Measurements from ENCODE around the gene IFT88.
A peak's percentile ranks its signal among the peaks of the same experiment; 100 is the strongest.

Gene IFT88

DNA sequence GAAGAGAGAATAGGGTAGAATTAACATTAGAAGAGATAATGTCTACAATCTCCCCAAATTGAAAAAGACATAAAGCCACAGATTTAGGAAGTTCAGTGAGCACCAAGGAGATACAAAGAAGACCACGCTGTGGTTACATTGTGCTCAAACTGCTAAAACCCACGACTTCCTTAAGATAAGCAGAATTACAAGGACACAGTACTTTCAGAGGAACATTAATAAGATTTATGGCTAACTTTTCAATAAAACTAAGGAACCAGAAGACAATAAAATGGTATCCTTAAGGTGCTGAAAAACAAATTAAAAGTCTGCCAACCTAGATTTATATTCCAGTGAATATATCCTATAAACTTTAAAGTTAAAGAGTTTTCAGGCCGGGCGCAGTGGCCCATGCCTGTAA is 129.1 kb downstream of the IFT88 start:
- Histone ChIP-seq H3K9ac (no peak overlapping the region), H3K4me2 (peak overlapping the region; percentile 4; the same call in 1 of the 2 replicates), H3K27me3 (no peaks in the 10 kb centered on the region), H3K36me3 (no peaks in the 10 kb centered on the region), H3K4me3 (no peak overlapping the region), H3K27ac (no peak overlapping the region), H4K20me1 (no peaks in the 10 kb centered on the region), H3K9me3 (no peaks in the 10 kb centered on the region), H3K4me1 (peaks cover 13% of the 10 kb centered on the region)
- TF ChIP-seq Cebpa-rat (IDR thresholded peaks at IDR 0.05) = no peak

DNA sequence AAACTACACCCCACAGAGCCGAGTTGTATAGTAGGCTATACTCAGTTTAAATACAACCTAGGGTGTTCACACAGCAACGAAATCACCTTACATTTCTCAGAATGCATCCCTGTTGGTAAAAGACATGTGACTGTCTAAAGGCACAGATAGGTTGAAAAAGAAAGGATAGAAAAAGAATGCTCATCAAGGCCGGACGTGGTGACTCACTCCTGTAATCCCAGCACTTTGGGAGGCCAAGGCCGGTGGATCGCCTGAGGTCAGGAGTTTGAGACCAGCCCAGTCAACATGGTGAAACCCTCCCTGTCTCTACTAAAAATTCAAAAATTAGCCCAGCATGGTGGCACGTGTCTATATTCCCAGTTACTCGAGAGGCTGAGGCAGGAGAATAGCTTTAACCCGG is 132.8 kb downstream of the IFT88 start:
- no peaks in the 10 kb centered on the region for H3K9me3 ChIP-seq
- no peak overlapping the region for H3K4me3 ChIP-seq
- peaks cover 30% of the 10 kb centered on the region for H3K4me1 ChIP-seq
- no peak overlapping the region for H3K27ac ChIP-seq
- H3K36me3 ChIP-seq = no peaks in the 10 kb centered on the region
- no peaks in the 10 kb centered on the region for H4K20me1 ChIP-seq
- H3K9ac ChIP-seq = no peak overlapping the region
- no peak for TF ChIP-seq Cebpa-rat (IDR thresholded peaks at IDR 0.05)
- no peak overlapping the region for H3K4me2 ChIP-seq
- H3K27me3 ChIP-seq = no peaks in the 10 kb centered on the region

DNA sequence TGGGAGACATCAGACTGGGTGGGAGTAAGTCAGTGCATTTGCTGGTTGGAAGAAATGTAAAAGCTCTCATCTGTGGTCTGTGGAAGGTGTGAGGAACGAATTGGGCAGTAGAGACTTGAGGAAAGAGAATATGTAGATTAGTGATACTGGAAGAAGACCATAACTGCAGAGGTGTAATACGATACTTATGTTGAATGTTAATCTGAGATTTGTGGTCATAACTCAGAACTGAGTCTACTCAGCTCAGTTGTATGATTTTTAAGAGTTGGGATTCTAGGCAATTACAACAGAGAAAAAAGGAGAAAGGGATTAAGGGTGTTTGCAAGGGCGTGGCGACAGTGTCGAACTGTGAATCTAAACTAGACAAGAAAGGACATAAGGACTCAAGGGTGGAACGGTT is 133.3 kb downstream of the IFT88 start:
- Histone ChIP-seq H3K9ac (no peak overlapping the region), H3K4me2 (no peak overlapping the region), H3K36me3 (no peaks in the 10 kb centered on the region), H4K20me1 (no peaks in the 10 kb centered on the region), H3K27ac (no peak overlapping the region), H3K4me1 (peaks cover 30% of the 10 kb centered on the region), H3K9me3 (no peaks in the 10 kb centered on the region), H3K27me3 (no peaks in the 10 kb centered on the region), H3K4me3 (no peak overlapping the region)
- TF ChIP-seq Cebpa-rat (IDR thresholded peaks at IDR 0.05) = no peak

DNA sequence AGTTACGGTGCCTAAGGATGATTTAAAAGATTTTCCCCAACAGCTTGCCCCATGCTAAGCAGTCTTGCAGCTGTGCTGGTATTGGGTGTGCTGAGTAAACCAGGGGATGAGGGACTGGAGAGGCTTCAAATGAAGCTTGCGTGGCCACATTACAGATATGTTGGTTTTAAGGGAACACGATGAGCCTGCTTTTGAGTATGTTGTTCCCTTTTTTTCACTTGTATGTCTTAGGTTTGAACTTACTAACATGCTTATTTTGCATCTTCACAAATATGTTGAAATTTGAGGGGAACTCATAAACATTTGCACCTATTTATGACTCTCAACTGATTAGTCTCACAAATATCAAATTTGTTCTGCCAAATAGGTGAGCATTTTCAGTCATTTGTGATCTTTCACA is 134.5 kb downstream of the IFT88 start:
- H3K36me3 ChIP-seq = no peaks in the 10 kb centered on the region
- H3K27ac ChIP-seq = no peak overlapping the region
- no peak overlapping the region for H3K4me3 ChIP-seq
- peak overlapping the region; percentile 83 for H3K4me2 ChIP-seq
- TF ChIP-seq Cebpa-rat (IDR thresholded peaks at IDR 0.05) = no peak
- no peak overlapping the region for H3K9ac ChIP-seq
- H4K20me1 ChIP-seq = no peaks in the 10 kb centered on the region
- peaks cover 18% of the 10 kb centered on the region for H3K4me1 ChIP-seq
- H3K9me3 ChIP-seq = no peaks in the 10 kb centered on the region
- no peaks in the 10 kb centered on the region for H3K27me3 ChIP-seq

DNA sequence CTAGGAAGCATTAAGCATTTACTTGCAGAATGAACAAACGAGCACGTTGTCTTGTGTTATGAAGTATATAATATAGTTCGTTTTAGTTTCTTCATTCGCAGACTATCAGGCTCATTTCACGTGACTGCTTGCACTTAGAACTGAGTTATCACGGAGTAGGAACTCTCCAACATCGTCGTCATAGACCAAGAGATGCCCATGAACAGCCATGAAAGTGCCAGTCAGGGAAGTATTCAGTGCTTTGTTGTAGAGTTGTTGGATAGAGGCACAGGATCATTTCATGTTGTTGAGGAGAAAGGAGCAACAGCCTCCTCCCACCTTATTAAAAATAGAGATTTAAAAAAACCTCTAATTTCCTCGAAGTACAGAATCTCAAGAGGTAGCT is 135.6 kb downstream of the IFT88 start:
- Histone ChIP-seq H3K9ac (peak overlapping the region; percentile 82), H3K4me2 (peak overlapping the region; percentile 83), H3K27me3 (no peaks in the 10 kb centered on the region), H3K27ac (peak overlapping the region; percentile 81), H3K9me3 (no peaks in the 10 kb centered on the region), H3K4me3 (peak overlapping the region; percentile 81), H3K36me3 (no peaks in the 10 kb centered on the region), H4K20me1 (no peaks in the 10 kb centered on the region), H3K4me1 (peaks cover 17% of the 10 kb centered on the region)
- no peak for TF ChIP-seq Cebpa-rat (IDR thresholded peaks at IDR 0.05)

GRCh38 chr13:20702915-20703779 is 136.2 kb downstream of the IFT88 start, which contains the start of gene IL17D:
IL17D (plus strand) TSS chr13:20703699; CDS start chr13:20704002, 303 bp downstream.
- Histone ChIP-seq H3K4me2 (peak within 1 kb of the TSS; percentile 83), H3K27me3 (no peaks in the 10 kb centered on the region), H3K9ac (peak within 1 kb of the TSS; percentile 82), H3K27ac (peak within 1 kb of the TSS; percentile 81), H3K4me3 (peak within 1 kb of the TSS; percentile 81), H4K20me1 (no peaks in the 10 kb centered on the region), H3K4me1 (peaks cover 17% of the 10 kb centered on the region), H3K9me3 (no peaks in the 10 kb centered on the region), H3K36me3 (no peaks in the 10 kb centered on the region)
- TF ChIP-seq Cebpa-rat (IDR thresholded peaks at IDR 0.05) = no peak

DNA sequence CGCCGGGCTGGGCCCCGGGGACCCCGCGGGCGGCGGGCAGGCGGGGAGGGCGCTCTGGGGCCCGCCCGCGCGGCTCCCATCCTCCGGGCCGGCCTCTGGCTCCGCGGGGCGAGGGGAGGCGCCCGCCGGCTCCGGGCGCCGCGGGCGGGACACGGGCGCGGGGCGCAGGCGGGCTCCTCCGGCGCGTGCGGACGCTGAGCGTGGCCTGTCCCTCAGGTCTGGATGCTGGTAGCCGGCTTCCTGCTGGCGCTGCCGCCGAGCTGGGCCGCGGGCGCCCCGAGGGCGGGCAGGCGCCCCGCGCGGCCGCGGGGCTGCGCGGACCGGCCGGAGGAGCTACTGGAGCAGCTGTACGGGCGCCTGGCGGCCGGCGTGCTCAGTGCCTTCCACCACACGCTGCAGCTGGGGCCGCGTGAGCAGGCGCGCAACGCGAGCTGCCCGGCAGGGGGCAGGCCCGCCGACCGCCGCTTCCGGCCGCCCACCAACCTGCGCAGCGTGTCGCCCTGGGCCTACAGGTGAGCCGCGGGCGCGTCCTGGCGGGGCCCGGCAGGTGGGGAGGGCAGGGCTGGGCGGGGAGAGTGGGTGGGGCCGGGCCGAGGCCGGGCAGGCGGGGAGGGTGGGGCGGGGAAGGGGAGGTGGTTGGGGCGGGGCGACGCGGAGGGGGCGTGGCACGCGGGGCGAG is 137.0 kb downstream of the IFT88 start:
- Histone ChIP-seq H3K4me1 (peaks cover 17% of the 10 kb centered on the region), H3K4me3 (peak overlapping the region; percentile 81), H3K27ac (peak overlapping the region; percentile 81), H3K27me3 (no peaks in the 10 kb centered on the region), H3K36me3 (no peaks in the 10 kb centered on the region), H3K4me2 (peak overlapping the region; percentile 83), H4K20me1 (no peaks in the 10 kb centered on the region), H3K9me3 (no peaks in the 10 kb centered on the region), H3K9ac (peak overlapping the region; percentile 82)
- no peak for TF ChIP-seq Cebpa-rat (IDR thresholded peaks at IDR 0.05)

- Histone ChIP-seq H3K4me3 (no peak overlapping the region), H3K4me2 (no peak overlapping the region; the same call in 1 of the 2 replicates), H3K36me3 (no peaks in the 10 kb centered on the region), H4K20me1 (no peaks in the 10 kb centered on the region), H3K4me1 (peaks cover 17% of the 10 kb centered on the region), H3K27me3 (no peaks in the 10 kb centered on the region), H3K9ac (no peak overlapping the region), H3K9me3 (no peaks in the 10 kb centered on the region), H3K27ac (no peak overlapping the region)
- no peak for TF ChIP-seq Cebpa-rat (IDR thresholded peaks at IDR 0.05)
Measured at GRCh38 chr13:20704459-20705069, 137.6 kb downstream of the IFT88 start.

DNA sequence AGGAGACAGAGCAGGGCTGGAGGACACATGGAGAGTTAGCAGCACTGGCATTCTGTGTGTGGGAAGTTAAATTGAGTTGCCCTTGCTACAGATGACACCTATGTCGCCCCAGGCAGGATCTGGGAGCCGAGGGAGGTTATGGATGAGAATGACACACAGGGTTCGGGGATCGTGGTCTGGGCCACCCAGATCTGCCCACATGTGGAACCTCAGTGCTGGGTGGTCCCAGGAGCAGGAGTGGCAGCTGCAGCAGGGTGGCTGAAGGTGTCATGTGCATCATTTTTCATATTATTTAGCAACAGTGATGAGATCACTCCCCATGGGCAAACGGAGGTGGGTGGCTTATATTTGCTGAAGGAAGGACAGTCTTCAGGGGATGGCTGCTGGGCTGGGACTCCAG is 139.7 kb downstream of the IFT88 start:
- Histone ChIP-seq H3K9me3 (no peaks in the 10 kb centered on the region), H3K4me2 (no peak overlapping the region), H3K27me3 (no peaks in the 10 kb centered on the region), H3K36me3 (no peaks in the 10 kb centered on the region), H3K27ac (no peak overlapping the region), H3K4me1 (peaks cover 13% of the 10 kb centered on the region), H3K9ac (no peak overlapping the region), H4K20me1 (no peaks in the 10 kb centered on the region), H3K4me3 (no peak overlapping the region)
- no peak for TF ChIP-seq Cebpa-rat (IDR thresholded peaks at IDR 0.05)

DNA sequence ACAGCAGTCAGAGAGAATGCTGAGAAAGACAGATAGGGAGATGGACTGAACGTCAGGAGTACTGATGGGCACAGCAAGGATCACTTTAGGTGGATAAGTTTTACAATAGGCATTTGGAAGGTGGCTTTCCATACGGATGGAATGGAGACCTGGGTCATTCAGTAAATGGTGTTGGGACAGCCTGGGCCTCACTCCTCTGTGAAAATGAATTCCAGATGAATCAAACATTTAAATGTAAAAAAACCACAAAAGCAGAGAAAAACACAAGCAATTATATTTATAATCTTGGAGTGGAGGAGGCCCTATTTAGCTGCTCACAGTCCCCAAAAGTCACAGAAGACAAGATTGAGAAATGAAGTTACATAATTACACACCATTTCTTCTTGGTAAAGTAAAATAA is 141.3 kb downstream of the IFT88 start:
- Histone ChIP-seq H3K9ac (no peak overlapping the region), H3K27ac (no peak overlapping the region), H4K20me1 (no peaks in the 10 kb centered on the region), H3K36me3 (no peaks in the 10 kb centered on the region), H3K9me3 (no peaks in the 10 kb centered on the region), H3K4me1 (no peaks in the 10 kb centered on the region), H3K4me3 (no peak overlapping the region), H3K27me3 (no peaks in the 10 kb centered on the region), H3K4me2 (no peak overlapping the region)
- TF ChIP-seq Cebpa-rat (IDR thresholded peaks at IDR 0.05) = no peak

Data from BLaER1 (cell line).